ENCODE measurements around the gene ARHGEF26.

Gene ARHGEF26

DNA sequence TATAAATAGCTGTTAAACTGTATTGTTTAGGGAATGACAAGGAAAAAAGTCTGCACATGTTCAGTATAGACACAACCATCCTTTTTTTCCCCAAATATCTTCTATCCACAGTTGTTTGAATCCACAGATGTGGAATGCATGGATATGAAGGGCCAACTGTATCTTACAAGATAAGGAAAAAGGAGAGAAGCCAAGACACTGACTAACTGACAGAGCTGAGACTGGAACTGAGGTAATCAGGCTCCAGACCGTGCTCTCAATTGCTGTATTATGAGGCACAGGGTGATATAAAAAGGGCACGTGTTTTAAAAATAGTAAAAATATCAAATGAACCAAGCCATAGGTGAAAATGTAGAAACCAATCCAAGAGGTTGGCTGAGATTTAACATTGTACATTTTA, 154.1 kb downstream of the ARHGEF26 start:
- no peak for DNase-seq

DNA sequence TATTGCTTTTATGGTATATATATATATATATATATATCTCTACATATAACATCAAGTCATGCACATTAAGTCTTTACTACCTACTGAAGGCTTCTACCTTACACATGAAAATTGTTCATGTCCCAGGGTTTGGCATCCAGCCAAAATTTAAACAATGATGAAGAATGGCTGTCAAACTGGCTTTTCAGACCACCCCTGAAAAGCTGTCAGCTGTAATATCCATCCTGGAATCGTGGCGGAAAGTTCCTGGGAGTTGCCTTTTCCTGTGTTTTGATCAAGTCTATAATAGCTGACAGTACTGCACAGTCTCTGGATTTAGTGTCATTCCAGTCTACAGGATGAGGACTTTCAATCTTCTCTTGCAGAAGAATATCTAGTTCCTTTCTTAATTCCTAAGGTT, 154.8 kb downstream of the ARHGEF26 start:
- DNase-seq, result no peak

DNA sequence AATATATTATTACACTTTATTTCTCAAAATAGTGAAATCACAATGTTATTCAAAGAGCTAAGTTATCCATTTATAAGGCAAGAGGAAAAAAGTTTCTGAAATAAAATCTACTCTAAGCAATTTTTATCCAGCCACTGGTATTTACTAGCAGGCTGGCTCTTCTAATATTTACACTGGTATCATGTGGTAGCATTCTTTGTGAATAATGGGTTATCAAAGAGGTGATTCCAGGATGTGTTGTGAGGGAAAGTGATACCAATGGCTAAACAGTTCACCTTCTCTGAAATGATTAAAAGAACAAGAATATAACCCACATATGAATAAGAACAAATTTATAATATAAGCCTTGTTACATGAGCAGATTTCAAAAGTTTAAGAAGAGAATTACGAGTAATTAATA, 159.0 kb downstream of the ARHGEF26 start:
- DNase-seq, result no peak

DNA sequence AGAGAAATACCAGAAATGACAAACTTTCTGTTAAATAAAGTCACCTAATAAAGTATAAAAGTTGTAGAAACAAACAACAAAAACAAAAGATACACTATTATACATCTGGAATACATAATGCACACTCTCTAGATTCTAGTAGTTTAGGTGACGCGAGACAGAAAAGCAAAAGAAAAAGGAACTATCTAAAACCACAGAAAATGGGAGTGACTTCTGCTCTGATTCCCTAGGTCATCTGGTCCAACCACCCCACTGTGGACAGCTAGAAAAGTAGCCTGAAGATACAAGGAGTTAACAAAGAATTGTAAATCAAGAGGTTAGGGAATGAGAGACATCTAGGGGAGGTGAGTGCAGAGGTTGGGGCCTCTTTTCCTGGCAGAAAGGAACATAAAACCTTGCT, 164.0 kb downstream of the ARHGEF26 start:
- DNase-seq, result no peak

DNA sequence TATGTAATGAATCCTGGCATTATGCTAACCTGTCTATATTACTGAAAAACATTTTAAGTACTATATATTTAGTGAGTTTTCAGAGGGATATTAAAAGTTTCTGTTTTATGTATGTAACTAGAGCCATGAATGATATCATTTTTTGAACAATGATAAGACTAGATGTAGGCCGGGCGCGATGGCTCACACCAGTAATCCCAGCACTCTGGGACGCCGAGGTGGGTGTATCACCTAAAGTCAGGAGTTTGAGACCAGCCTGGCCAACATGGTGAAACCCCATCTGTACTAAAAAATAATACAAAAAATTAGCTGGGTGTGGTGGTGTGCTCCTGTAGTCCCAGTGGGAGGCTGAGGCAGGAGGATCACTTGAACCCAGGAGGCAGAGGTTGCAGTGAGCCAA, 169.0 kb downstream of the ARHGEF26 start:
- no peak for DNase-seq

DNA sequence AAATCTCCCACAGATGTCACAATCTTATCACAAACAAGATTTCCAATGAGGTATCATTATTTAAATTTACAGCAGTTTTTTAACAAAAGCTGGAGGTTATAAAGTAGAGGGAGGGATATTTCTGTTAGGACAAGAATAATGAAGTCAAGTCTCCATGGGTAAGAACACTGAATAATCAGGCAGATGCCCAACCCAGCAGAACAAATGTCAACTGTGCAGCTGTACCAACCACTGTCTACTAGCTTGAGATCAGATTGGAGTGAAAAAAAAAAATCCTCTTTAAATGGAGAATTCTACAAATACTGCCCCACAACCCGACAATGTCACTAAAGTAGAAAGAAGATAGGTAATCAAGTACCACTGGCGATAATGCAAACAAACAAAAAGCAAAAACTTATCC, 172.8 kb downstream of the ARHGEF26 start:
- DNase-seq, result no peak

DNA sequence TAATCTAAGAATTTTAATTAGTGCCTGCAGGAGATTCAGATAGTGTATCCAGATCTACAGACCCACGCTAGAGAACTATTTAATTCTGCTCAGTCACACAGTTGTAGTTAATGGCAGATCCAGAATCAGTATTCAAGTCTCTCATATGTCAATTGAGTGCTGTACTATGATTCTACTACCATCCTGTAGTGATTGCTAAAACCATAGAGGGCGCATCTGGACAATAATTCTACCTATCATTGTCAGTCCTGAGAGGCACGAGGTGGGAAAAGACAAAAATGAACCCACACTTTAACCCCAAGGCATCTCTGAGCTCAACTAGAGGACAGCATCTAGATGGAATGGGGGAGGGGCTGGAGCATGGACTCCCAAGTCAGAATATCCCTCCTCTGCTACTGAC, 180.4 kb downstream of the ARHGEF26 start:
- DNase-seq, result no peak

DNA sequence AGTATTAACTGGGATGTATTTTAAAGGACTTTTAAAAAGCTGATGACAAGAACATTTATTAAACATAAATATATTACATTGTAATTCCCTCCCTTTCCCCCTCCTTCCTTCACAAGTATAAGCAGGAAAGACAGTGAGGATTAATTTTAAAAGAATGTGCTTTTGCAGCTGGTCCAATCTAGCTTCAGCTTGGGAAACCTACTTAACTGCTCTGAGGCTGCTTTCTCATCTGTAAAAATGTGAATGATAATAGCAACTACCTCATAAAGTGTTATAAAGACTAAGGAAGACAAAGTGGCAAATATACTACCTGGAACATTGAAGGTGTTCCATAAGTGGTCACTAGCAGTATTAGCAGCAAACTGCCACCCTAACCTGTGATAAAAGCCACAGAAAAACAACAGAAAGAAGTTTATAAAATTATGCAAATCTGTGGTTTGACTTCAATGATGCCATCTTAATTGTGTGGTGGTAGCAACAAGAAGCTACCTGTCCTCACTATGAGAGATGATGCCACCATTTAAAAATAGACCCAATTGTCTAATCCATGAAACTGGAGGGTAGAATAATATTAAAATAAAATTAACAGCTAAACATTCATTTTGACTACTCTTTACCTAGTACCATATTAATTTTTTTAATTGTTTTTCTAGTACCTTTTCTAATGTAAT, 183.1 kb downstream of the ARHGEF26 start:
- DNase-seq, result no peak

DNA sequence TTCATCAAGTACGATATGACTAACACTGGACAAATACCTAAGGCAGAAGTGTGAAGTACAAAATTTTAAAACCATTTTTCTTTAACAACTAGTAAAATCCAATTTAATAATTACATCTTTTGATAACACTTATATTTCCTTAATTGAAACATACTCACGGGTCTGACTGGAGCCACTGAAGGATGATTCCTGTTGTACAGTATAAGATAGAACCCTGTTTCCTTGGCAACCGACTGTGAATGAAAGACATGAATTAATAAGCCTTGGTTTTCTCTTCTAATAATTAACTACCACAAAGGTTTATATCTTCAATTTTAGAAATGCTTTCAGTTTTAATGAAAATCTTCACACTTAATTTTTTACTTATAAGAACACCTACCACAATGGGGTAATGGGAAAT, 183.7 kb downstream of the ARHGEF26 start:
- no peak for DNase-seq

DNA sequence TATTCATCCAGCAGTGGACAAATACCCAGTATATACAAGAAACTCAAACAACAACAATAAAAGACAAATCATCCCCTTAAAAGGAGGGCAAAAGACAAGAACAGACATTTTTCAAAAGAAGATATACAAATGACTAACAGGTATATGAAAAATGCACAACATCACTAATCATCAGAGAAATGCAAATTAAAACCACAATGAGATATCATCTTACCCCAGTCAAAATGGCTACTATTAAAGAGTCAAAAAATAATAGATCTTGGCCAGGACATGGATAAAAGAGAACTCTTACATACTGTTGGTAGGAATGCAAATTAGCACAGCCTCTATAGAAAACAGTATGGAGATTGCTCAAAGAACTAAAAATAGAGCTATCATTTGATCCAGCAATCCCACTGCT, 186.2 kb downstream of the ARHGEF26 start:
- no peak for DNase-seq

Measured in T-helper 1 cell (primary cell).